GM18520 (cell line): ENCODE data around the gene RMRP.

Experiments used
- ATAC-seq: cut with Tn5 transposase; IDR thresholded peaks from one replicate; pipeline ENCODE4 v1.9.1; 2021; ENCODE audit not compliant: unreplicated experiment

Gene RMRP

GRCh38 chr9:35687306-35687705, 29.5 kb upstream of the RMRP start:
- no peak for ATAC-seq

GRCh38 chr9:35686222-35687203, 28.7 kb upstream of the RMRP start:
- ATAC-seq, result peak; percentile 34

DNA sequence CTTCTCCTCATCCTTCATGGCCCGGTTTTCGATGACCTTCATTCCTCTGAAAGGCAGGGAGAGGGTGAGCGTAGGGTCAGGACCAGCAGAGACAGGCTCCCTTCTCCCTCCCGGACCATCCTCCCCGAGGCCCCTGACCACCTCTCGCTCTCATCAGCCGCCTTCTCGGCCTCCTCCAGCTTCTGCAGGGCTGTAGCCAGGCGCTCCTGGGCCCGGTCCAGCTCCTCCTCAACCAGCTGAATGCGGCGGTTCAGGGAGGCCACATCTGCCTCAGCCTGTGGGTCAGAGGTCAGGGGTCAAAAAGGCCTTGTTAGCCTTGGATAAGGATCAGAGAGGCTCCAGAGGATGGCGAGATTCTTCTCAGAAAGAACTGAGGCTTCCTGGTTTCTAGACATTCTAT, 27.7 kb upstream of the RMRP start:
- no peak for ATAC-seq

DNA sequence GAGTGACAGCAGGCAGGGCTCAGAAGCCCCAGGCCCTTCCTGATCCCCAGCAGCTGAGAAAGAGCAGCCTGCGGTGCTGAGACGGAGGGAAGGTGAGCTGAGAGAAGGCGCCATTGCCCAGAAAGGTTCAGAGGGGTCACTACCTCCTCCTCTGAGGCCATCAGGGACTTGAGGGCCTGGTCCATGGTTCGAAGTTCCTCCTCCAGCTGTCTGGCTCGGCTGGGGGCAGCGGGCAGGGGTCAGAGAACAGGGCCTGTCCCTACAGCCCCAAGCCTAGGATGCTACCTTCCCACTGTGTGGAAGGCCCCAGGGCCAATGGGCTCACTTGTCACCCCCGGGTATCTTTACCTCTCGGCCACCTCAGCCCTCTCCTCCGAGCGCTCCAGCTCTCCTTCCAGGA, 27.1 kb upstream of the RMRP start:
- ATAC-seq, result no peak

GRCh38 chr9:35683323-35683722, 25.5 kb upstream of the RMRP start:
- ATAC-seq, result no peak

DNA sequence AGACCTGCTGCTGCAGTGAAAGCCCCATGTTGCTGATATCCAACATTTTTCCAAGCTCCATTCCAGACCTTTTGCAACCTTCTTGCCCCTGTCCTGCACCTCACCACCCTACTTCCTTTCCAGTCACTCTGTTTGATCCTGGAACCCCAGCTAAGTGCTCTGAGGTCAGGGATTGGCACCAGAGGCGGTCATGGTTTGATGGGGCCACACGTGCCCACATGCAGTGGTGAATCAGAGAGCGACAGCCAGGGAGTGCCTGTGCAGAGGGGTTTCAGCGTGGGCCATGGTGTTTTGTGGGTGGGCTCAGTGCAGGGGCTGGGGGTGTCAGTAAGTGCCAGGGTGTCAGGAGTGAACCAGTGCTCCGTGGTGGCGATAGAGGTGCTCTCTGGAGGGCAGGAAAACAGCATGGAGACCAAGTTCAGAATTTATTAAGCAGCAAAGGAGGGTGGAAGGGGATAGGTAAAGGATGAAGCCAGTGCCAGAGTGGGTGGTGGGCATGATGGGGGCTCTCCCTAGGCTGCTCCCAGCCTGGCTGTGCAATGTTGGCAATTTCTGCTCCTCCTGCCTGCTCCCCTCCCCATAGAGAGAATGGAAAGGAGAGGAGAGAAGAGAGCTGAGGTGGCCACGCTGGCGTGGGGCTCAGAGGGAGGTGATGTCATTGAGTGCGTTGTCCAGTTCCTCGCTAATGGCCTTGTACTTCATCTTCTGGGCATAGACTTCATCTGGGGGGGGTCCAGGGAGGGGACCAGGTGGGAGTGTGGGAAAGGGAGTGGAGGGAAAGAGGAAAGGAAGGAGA, 24.9 kb upstream of the RMRP start:
- no peak for ATAC-seq

DNA sequence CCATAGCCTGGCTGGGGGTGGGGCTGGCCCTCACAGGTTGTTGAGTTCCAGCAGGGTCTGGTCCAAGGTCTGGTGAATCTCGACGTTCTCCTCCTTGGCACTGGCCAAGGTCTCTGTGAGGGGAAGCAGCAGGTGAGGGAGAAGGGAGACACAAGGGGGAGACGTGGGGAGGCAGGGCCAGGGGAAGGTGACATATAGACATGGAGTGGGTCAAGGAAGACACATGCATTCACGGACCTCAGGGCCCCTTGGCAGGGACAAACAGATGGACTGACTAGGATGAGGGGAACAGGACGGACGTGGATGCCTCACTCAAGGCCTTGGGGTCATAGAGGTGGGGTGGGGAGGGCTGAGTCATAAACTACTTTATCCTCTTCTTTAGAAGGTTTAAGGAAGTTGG, 24.2 kb upstream of the RMRP start:
- no peak for ATAC-seq

DNA sequence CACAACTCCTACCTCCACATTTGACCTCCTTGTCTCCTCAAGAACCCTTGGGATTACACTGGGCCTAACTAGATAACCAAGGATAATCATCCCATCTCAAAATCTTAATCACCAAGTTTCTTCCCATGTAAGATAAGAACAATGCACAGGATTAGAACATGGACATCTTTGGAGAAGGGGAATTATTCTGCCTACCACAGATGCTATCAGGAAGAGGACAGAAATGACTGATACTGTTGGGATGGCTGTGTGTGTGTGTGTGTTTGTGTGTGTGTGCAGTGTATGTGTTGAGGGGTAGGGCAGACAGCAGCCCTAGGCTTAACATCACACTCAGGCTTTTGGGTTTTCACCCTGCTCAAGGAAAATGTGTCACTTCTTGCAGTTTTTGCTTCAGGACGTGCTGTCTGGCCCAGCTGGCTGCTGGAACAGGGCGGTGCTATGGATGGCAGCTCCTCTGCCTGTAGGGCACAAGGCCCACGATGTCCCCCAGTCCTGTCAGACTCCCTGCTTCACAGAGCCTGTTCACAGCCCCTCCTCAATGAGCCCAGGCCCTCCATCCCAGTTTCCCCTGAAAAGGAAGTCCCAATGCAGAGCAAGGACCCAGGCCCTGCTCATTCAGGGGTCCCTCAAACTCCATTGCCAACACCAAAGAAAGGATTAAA, 23.7 kb upstream of the RMRP start:
- ATAC-seq, result no peak

- ATAC-seq, result peak; percentile 75
Observed at GRCh38 chr9:35680331-35681105, 22.7 kb upstream of the RMRP start.

DNA sequence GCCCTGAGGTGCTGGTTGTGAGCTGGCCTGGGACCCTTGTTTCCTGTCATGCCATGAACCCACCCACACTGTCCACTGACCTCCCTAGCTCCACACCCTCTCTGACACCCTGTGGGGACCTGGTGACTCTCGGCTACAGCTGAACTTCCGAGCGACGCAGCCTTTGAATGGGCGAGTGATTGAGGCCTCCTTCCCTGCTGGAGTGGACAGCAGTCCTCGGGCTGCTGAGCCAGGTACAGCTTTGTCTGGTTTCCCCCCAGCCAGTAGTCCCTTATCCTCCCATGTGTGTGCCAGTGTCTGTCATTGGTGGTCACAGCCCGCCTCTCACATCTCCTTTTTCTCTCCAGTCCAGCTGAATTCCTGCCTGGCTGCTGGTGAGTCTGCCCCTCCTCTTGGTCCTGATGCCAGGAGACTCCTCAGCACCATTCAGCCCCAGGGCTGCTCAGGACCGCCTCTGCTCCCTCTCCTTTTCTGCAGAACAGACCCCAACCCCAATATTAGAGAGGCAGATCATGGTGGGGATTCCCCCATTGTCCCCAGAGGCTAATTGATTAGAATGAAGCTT, 22.0 kb upstream of the RMRP start:
- ATAC-seq, result no peak

DNA sequence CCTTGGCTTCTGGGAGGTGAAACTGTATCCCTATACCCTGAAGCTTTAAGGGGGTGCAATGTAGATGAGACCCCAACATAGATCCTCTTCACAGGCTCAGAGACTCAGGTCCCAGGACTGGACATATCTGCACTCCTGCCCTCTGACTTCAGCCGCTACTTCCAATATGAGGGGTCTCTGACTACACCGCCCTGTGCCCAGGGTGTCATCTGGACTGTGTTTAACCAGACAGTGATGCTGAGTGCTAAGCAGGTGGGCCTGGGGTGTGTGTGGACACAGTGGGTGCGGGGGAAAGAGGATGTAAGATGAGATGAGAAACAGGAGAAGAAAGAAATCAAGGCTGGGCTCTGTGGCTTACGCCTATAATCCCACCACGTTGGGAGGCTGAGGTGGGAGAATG, 21.3 kb upstream of the RMRP start:
- no peak for ATAC-seq

DNA sequence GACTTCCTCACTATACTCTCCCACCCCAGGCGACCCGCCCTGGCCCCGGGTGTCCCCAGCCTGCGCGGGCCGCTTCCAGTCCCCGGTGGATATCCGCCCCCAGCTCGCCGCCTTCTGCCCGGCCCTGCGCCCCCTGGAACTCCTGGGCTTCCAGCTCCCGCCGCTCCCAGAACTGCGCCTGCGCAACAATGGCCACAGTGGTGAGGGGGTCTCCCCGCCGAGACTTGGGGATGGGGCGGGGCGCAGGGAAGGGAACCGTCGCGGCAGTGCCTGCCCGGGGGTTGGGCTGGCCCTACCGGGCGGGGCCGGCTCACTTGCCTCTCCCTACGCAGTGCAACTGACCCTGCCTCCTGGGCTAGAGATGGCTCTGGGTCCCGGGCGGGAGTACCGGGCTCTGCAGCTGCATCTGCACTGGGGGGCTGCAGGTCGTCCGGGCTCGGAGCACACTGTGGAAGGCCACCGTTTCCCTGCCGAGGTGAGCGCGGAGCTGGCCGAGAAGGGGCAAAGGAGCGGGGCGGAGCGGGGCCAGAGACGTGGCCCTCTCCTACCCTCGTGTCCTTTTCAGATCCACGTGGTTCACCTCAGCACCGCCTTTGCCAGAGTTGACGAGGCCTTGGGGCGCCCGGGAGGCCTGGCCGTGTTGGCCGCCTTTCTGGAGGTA, 18.0 kb upstream of the RMRP start:
- no peak for ATAC-seq

DNA sequence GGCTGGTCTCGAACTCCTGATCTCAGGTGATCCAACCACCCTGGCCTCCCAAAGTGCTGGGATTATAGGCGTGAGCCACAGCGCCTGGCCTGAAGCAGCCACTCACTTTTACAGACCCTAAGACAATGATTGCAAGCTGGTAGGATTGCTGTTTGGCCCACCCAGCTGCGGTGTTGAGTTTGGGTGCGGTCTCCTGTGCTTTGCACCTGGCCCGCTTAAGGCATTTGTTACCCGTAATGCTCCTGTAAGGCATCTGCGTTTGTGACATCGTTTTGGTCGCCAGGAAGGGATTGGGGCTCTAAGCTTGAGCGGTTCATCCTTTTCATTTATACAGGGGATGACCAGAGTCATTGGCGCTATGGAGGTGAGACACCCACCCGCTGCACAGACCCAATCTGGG, 17.4 kb upstream of the RMRP start:
- no peak for ATAC-seq

DNA sequence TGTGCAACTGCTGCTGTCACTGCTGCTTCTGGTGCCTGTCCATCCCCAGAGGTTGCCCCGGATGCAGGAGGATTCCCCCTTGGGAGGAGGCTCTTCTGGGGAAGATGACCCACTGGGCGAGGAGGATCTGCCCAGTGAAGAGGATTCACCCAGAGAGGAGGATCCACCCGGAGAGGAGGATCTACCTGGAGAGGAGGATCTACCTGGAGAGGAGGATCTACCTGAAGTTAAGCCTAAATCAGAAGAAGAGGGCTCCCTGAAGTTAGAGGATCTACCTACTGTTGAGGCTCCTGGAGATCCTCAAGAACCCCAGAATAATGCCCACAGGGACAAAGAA, 16.2 kb upstream of the RMRP start:
- ATAC-seq, result no peak

- ATAC-seq, result no peak
Observed at GRCh38 chr9:35673132-35674024, 15.6 kb upstream of the RMRP start, which contains the start of gene CA9. TSS of gene CA9 (plus strand) at chr9:35673928. CDS start at chr9:35673960, 32 bp downstream.

- no peak for ATAC-seq
Observed at GRCh38 chr9:35669331-35670145, 11.7 kb upstream of the RMRP start.

DNA sequence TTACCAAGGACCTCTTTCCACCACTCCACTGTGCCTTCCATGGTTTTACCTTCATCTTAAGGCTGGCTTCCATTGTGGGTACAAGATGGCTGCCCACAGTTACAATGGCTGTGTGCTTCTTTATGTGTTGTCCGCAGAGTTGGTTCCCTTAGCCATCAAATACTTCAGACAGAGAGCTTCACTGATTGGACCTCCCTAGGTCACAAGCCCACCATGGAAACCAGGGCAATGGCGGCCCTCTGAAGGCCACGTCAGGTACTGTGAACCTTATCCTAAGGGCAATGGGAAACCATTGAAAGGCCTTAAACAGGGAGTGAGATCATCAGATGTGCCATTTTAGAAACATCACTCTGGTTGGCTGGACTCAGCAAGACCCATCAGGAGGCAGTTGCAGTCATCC, 10.1 kb upstream of the RMRP start:
- no peak for ATAC-seq

DNA sequence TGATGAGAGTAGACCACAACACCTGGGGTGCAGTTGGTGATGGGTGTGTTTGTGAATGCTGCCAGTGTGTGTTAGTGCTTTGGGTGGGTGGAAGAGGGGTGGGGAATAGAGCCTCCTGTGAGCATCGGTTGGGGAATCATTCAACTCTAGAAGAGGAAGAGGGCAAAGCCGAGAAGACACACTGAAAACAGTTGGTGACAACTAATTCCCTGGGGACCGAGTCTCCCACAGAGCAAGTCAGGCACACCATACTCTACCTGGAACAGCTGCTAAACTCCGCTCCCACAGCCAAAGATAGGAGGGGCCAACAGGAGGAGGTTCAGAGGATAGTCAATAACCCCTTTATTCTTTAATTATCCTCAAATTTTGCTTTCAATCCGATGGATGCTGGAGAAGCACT, 8.7 kb upstream of the RMRP start:
- ATAC-seq, result no peak
